Endodermal cell (in vitro differentiated cells): ENCODE data around the gene CNNM4. TPM values are rescaled to one million over a fixed set of nuclear protein-coding genes. Genes with fewer than 3 reads are reported as not detected.

Experiments
- DNase-seq: peaks from one replicate; pipeline ENCODE4 v3.0.0-alpha.2; 2017
- H3K27ac ChIP-seq: 2 replicates; pipeline ENCODE4 v1.5.1; 2013; ENCODE audit warnings: mild to moderate bottlenecking, low read depth, low read length, moderate library complexity
- H3K27me3 ChIP-seq: 2 replicates; pipeline ENCODE4 v1.6.1; 2013; ENCODE audit warnings: mild to moderate bottlenecking, low read length, moderate library complexity; ENCODE audit not compliant: insufficient read depth, control insufficient read depth, poor library complexity, severe bottlenecking
- H3K36me3 ChIP-seq: 2 replicates; pipeline ENCODE4 v1.7.0; 2013; ENCODE audit warnings: mild to moderate bottlenecking, low read length, moderate library complexity; ENCODE audit not compliant: control insufficient read depth, insufficient read depth
- H3K4me1 ChIP-seq: one replicate; pipeline ENCODE4 v1.7.0; 2013; ENCODE audit warnings: low read length; ENCODE audit not compliant: control insufficient read depth, insufficient read depth
- H3K4me3 ChIP-seq: 2 replicates; pipeline ENCODE4 v1.5.1; 2013; ENCODE audit warnings: mild to moderate bottlenecking, low read length, moderate library complexity
- H3K9ac ChIP-seq: 2 replicates; pipeline ENCODE4 v1.6.1; 2013; ENCODE audit warnings: mild to moderate bottlenecking, low read length, moderate library complexity; ENCODE audit not compliant: poor library complexity, severe bottlenecking; ENCODE audit errors: extremely low read depth
- H3K9me3 ChIP-seq: 2 replicates; pipeline ENCODE4 v1.6.1; 2013; ENCODE audit warnings: mild to moderate bottlenecking, low read length, moderate library complexity; ENCODE audit not compliant: control insufficient read depth
- H3K27ac Mint-ChIP-seq: 2 replicates; pipeline ENCODE4 v1.8.0; 2020; ENCODE audit warnings: mixed read lengths
- H3K27me3 Mint-ChIP-seq: 2 replicates; pipeline ENCODE4 v1.8.0; 2021; ENCODE audit warnings: mild to moderate bottlenecking, mixed read lengths; ENCODE audit not compliant: insufficient read depth
- H3K36me3 Mint-ChIP-seq: 2 replicates; pipeline ENCODE4 v1.8.0; 2020; ENCODE audit warnings: low read depth, mixed read lengths
- H3K4me1 Mint-ChIP-seq: 2 replicates; pipeline ENCODE4 v1.8.0; 2020; ENCODE audit warnings: mixed read lengths
- H3K4me3 Mint-ChIP-seq: 2 replicates; pipeline ENCODE4 v1.8.0; 2020; ENCODE audit warnings: mild to moderate bottlenecking, moderate library complexity, mixed read lengths
- H3K9me3 Mint-ChIP-seq: 2 replicates; pipeline ENCODE4 v1.8.0; 2020; ENCODE audit warnings: mild to moderate bottlenecking, mixed read lengths
- CTCF ChIP-seq: fragments of 200-600 bp; sonication (generic); conservative IDR thresholded peaks from 2 replicates; pipeline ENCODE4 v1.5.0; 2021; ENCODE audit warnings: antibody characterized with exemption, mild to moderate bottlenecking
- WGBS, 2 experiments: methylation state at CpG; one replicate each; pipeline versions ENCODE4 v1.1.5 to v1.1.7; 2013; ENCODE audit warnings: missing lambda C conversion rate in 2 of 2, mixed read lengths in 1 of 2; ENCODE audit not compliant: insufficient coverage in 1 of 2, insufficient read length in 1 of 2; 5-methylcytosine and 5-hydroxymethylcytosine counted together
- total RNA-seq, 2 donors: library from RNA; stranded (reverse); fragmentation: NEBNext Ultra II Directional in 1 of 2; extraction: Animal tissue kit (Norgen Biotek cat#: 25700) in 1 of 2; gene quantifications; 2 replicates in 1 of 2; 3 replicates in 1 of 2; pipeline ENCODE4 v1.2.1, GENCODE V29; 2021

CNNM4 gene
- total RNA-seq, 2 donors from 2014 or later = 22.3 to 27.5 TPM

GRCh38 chr2:96716388-96716787 is 44.3 kb upstream of the CNNM4 start:
- no peak for TF ChIP-seq CTCF
- Histone ChIP-seq H3K9me3 (no peaks in the 10 kb centered on the region), H3K36me3 (peaks cover 47% of the 10 kb centered on the region), H3K27ac (no peak overlapping the region), H3K27me3 (no peaks in the 10 kb centered on the region), H3K9ac (no peak overlapping the region), H3K4me1 (no peaks in the 10 kb centered on the region), H3K4me3 (no peak overlapping the region)
- Mint-ChIP-seq H3K27me3 (no peaks in the 10 kb centered on the region), H3K4me3 (no peak overlapping the region), H3K4me1 (peaks cover 4% of the 10 kb centered on the region), H3K9me3 (no peaks in the 10 kb centered on the region), H3K36me3 (peaks cover 59% of the 10 kb centered on the region), H3K27ac (no peak overlapping the region)
- no peak for DNase-seq

GRCh38 chr2:96726131-96726530 is 34.6 kb upstream of the CNNM4 start:
- no peaks in the 10 kb centered on the region for H3K4me1 Mint-ChIP-seq
- H3K9me3 Mint-ChIP-seq = no peaks in the 10 kb centered on the region
- H3K27me3 Mint-ChIP-seq = no peaks in the 10 kb centered on the region
- H3K36me3 ChIP-seq = peaks cover 53% of the 10 kb centered on the region
- H3K4me1 ChIP-seq = no peaks in the 10 kb centered on the region
- no peak for DNase-seq
- H3K4me3 ChIP-seq = no peak overlapping the region
- no peak for TF ChIP-seq CTCF
- H3K27ac Mint-ChIP-seq = no peak overlapping the region
- H3K27ac ChIP-seq = no peak overlapping the region
- H3K27me3 ChIP-seq = no peaks in the 10 kb centered on the region
- no peaks in the 10 kb centered on the region for H3K9me3 ChIP-seq
- no peak overlapping the region for H3K9ac ChIP-seq
- 67 to 98% methylated on average over 1 to 4 of the region's 4 CpGs for WGBS, 2 experiments
- no peak overlapping the region for H3K4me3 Mint-ChIP-seq
- H3K36me3 Mint-ChIP-seq = peaks cover 66% of the 10 kb centered on the region

- no peak overlapping the region for H3K27ac Mint-ChIP-seq
- H3K9me3 Mint-ChIP-seq = no peaks in the 10 kb centered on the region
- no peak for DNase-seq
- TF ChIP-seq CTCF = no peak
- Histone ChIP-seq H3K36me3 (peaks cover 58% of the 10 kb centered on the region), H3K27me3 (no peaks in the 10 kb centered on the region), H3K27ac (no peak overlapping the region), H3K9me3 (no peaks in the 10 kb centered on the region), H3K9ac (no peak overlapping the region), H3K4me3 (no peak overlapping the region), H3K4me1 (no peaks in the 10 kb centered on the region)
- no peaks in the 10 kb centered on the region for H3K27me3 Mint-ChIP-seq
- H3K4me3 Mint-ChIP-seq = no peak overlapping the region
- no peaks in the 10 kb centered on the region for H3K4me1 Mint-ChIP-seq
- peaks cover 64% of the 10 kb centered on the region for H3K36me3 Mint-ChIP-seq
- WGBS, 2 experiments = 82 to 95% methylated on average over 4 of the region's 5 CpGs
Observed at GRCh38 chr2:96727431-96727830, 33.3 kb upstream of the CNNM4 start.
